Right lobe of liver (tissue), 6 donors: ENCODE results near the gene CARD6. TPM values are rescaled to one million over a fixed set of nuclear protein-coding genes. Genes with fewer than 3 reads are reported as not detected.
"Not testable (repeated sequence)": the region's sequence is repeated elsewhere in the genome, so short reads cannot be mapped to it uniquely, and the experiment has no call there.

Experiments
- ATAC-seq, 4 donors: fragments of 200-7000 bp; cut with Tn5 transposase; one replicate each; pipeline ENCODE4 v1.9.1; 2020; ENCODE audit warnings: mild to moderate bottlenecking in 4 of 4, moderate library complexity in 4 of 4
- DNase-seq, 3 donors: peaks; one replicate each; pipeline ENCODE4 v3.0.0-alpha.2; 2020
- H3K27ac ChIP-seq, 3 donors: fragments of 200-600 bp; one replicate each; pipeline ENCODE4 v1.8.0; 2022
- H3K27me3 ChIP-seq, 2 donors: fragments of 200-600 bp; one replicate each; pipeline ENCODE4 v1.8.0; 2022
- H3K36me3 ChIP-seq, 4 donors: fragments of 200-600 bp; sonication (generic) in 1 of 4; one replicate each; pipeline versions ENCODE4 v1.5.1 to v1.8.0; 2017 to 2022; ENCODE audit warnings: control low read depth in 1 of 4
- H3K4me1 ChIP-seq, 4 donors: fragments of 200-600 bp; sonication (generic) in 1 of 4; one replicate each; pipeline versions ENCODE4 v1.5.1 to v1.8.0; 2017 to 2022; ENCODE audit warnings: control low read depth in 1 of 4
- H3K4me3 ChIP-seq, 3 donors: fragments of 200-600 bp; one replicate each; pipeline ENCODE4 v1.8.0; 2022
- H3K9me3 ChIP-seq, 4 donors: fragments of 200-600 bp; sonication (generic) in 1 of 4; one replicate each; pipeline versions ENCODE4 v1.5.1 to v1.8.0; 2017 to 2022; ENCODE audit warnings: control low read depth in 1 of 4
- POLR2A ChIP-seq: fragments of 450-650 bp; IDR thresholded peaks from one replicate; pipeline ENCODE4 v1.6.1; 2017; ENCODE audit warnings: antibody characterized with exemption, mild to moderate bottlenecking
- WGBS: methylation state at CpG from one replicate; pipeline ENCODE4 v1.1.6; 2018; ENCODE audit warnings: low coverage, low lambda C conversion rate; ENCODE audit not compliant: insufficient coverage; ENCODE audit errors: missing lambda C conversion rate; 5-methylcytosine and 5-hydroxymethylcytosine counted together
- intact Hi-C, 2 donors: fragments of 100-400 bp; cut with DNase I; formaldehyde crosslinking; loops; one replicate each; pipeline versions ENCODE4 v1.11.2 to v1.14.1; 2022
- total RNA-seq, 6 experiments: library from RNA; depleted of rRNA in 2 of 6; stranded (reverse); fragments of >200 nt in 2 of 6; fragmentation: NEBNext Ultra II Directional in 3 of 6; extraction: Animal tissue kit (Norgen Biotek cat#: 25700) in 3 of 6; gene quantifications; one replicate each; pipeline versions ENCODE4 v1.1.0 to v1.2.4, GENCODE V29; 2016 to 2023
- TF ChIP-seq, protein P1 (sequence below), 4 donors: fragments of 200-600 bp in 3 of 4; fragments of 450-650 bp in 1 of 4; IDR thresholded peaks; one replicate each; pipeline versions ENCODE4 v1.5.1 to v1.8.0; 2016 to 2022; ENCODE audit warnings: antibody characterized with exemption in 4 of 4, mild to moderate bottlenecking in 2 of 4
- donor health status: DM: no; HTN: yes; CAD: no.
- donor health status: DM: no; HTN: no; CAD: no.
- donor health status: DM: no; HTN: no; CAD: no.
- donor health status: DM: no; HTN: yes; CAD: no.
- donor health status: DM: no; HTN: yes; CAD: no.

Gene CARD6
- total RNA-seq, 6 experiments from 2014 or later, result 3.0 to 6.2 (median 3.3) TPM

DNA sequence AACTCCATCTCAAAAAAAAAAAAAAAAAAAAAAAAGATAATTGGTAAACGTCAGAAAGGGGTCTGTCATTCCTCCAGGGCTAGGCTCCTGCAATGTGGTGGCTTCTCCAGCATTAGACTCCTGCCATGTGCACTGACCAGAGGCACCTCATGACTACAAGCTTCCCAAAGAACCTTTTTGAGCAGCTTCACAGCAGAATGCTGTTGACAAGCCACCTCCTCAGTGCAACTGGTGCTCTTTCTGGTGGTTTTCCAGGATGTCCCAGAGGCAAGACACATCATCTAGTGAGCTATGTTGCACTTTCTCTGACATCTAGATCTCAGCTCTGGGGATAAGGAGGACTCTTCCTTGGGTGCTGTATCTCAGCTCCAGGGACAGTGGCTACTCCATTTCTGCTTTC lies 17.7 kb upstream of the CARD6 start:
- intact Hi-C loops, result no loop called here
- 57% methylated on average over 1 of the region's 1 CpG for WGBS

DNA sequence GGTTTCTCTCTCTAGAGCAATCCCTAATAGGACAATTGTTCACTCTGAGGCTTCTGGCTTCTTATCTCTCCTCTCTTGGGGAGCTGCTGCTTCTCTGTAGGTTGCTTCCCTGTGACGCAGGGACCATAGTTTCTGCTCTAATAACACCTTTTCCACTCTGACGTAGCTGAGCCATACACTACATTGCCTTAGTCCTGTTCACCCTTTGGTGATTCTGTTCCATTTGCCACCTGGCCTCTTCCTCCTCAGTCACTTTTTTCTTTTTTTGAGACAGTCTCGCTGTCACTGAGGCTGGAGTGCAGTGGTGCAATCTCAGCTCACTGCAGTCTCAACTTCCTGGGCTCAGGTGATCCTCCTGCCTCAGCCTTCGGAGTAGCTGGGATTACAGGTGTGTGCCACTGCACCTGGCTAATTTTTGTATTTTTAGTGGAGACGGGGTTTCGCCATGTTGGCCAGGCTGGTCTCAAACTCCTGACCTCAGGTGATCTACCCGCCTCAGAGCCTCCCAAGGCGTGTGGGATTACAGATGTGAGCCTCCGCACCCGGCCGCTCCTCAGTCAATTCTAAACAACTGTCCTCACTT lies 15.6 kb upstream of the CARD6 start:
- intact Hi-C loops, DNase-seq, H3K27me3 ChIP-seq, H3K9me3 ChIP-seq, H3K4me1 ChIP-seq, ATAC-seq, H3K27ac ChIP-seq, H3K4me3 ChIP-seq: not testable (repeated sequence)
- H3K36me3 ChIP-seq, result peaks cover 5 to 43% (median 25%) of the 10 kb centered on the region in 4 donors
- WGBS, result 87% methylated on average over 9 of the region's 11 CpGs

More for the DNA sequence above, 17.7 kb upstream of the CARD6 start:
- no peaks in the 10 kb centered on the region for H3K9me3 ChIP-seq
- peaks cover 0 to 22% (median 10%) of the 10 kb centered on the region in 4 donors for H3K36me3 ChIP-seq
- H3K4me1 ChIP-seq, result no peaks in the 10 kb centered on the region
- H3K4me3 ChIP-seq, result no peak overlapping the region
- H3K27ac ChIP-seq, result no peak overlapping the region
- no peak for TF ChIP-seq POLR2A
- TF ChIP-seq, protein P1, sequence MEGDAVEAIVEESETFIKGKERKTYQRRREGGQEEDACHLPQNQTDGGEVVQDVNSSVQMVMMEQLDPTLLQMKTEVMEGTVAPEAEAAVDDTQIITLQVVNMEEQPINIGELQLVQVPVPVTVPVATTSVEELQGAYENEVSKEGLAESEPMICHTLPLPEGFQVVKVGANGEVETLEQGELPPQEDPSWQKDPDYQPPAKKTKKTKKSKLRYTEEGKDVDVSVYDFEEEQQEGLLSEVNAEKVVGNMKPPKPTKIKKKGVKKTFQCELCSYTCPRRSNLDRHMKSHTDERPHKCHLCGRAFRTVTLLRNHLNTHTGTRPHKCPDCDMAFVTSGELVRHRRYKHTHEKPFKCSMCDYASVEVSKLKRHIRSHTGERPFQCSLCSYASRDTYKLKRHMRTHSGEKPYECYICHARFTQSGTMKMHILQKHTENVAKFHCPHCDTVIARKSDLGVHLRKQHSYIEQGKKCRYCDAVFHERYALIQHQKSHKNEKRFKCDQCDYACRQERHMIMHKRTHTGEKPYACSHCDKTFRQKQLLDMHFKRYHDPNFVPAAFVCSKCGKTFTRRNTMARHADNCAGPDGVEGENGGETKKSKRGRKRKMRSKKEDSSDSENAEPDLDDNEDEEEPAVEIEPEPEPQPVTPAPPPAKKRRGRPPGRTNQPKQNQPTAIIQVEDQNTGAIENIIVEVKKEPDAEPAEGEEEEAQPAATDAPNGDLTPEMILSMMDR (IDR thresholded peaks at IDR 0.05), result no peak
- DNase-seq (no peak), ATAC-seq (peak in 2 of 4 donors; percentile 30 to 50)
- no peaks in the 10 kb centered on the region for H3K27me3 ChIP-seq

DNA sequence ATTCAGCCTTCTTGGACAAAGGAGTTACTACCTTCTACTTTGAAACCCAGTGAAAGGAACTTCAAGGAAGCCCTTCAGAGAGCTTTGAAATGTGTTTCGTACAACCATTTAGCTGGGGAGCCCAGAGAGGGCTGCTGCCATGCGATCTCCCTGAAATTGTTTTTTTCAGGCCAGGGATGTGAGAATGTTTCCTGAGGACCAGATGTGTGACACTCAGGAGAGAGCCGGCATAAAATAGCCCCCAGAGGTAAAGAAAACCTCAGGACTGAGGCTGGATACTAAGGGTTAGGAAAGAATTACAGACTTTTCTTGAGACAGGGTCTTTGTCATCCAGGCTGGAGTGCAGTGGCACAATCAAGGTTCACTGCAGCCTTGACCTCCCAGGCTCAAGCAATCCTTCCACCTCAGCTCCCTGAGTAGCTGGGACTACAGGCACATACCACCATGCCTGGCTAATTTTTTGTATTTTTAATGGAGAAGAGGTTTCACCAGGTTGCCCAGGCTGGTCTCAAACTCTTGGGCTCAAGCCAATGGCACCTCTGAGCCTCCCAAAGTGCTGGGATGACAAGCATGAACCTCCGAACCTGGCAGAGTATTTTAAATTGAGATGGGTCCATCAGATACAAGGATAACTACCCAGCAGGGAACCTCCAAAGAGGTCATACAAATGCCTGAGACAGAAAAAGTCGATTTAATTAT lies 14.5 kb upstream of the CARD6 start:
- Histone ChIP-seq H3K9me3 (no peaks in the 10 kb centered on the region), H3K27ac (no peak overlapping the region), H3K27me3 (no peaks in the 10 kb centered on the region), H3K4me1 (no peaks in the 10 kb centered on the region), H3K36me3 (peaks cover 5 to 54% (median 34%) of the 10 kb centered on the region in 4 donors), H3K4me3 (no peak overlapping the region)
- TF ChIP-seq, protein P1 (IDR thresholded peaks at IDR 0.05), result no peak
- no peak for TF ChIP-seq POLR2A
- no peak for ATAC-seq
- WGBS, result 86% methylated on average over 4 of the region's 5 CpGs
- DNase-seq, result no peak
- intact Hi-C loops, result no loop called here

DNA sequence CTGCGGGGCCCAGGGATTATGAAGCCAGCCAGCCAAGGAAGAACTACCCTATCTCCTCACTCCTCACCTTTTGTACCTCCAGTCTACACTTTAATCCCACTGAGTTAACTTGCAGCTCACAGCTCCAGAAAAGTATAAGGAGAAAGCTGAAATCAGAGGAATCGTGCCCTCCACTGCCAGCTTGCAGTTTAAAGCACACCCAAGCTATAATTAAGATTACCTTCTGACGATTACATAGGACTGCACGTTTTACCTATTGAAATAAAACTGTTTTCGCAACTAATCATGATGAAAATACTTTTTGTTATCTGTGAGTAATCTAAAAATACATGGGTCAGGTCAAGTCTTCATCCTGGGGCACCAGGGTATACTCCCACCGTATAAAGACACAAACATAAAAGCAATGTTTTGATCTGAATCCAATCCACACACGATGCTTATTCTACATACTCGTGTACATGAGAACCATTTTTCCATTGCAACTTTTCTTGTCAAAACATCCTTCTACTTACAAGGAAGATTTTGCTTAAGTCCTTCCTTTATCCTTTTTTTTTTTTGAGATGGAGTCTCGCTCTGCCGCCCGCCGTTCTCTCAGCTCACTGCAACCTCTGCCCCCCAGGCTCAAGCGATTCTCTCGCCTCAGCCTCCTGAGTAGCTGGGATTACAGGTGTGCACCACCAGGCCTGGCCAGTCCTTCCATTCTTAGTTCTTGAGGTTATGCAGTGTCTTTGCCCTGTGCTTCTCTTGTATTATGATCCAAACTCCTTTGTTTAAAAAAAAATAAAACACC lies 13.8 kb upstream of the CARD6 start:
- no peak overlapping the region for H3K4me3 ChIP-seq
- no peaks in the 10 kb centered on the region for H3K9me3 ChIP-seq
- TF ChIP-seq, protein P1 (IDR thresholded peaks at IDR 0.05), result no peak
- TF ChIP-seq POLR2A, result no peak
- ATAC-seq (no peak), DNase-seq (no peak)
- no peaks in the 10 kb centered on the region for H3K27me3 ChIP-seq
- intact Hi-C loops, result no loop called here
- WGBS, result 85% methylated on average over 14 of the region's 14 CpGs
- H3K36me3 ChIP-seq, result peaks cover 11 to 61% (median 42%) of the 10 kb centered on the region in 4 donors
- H3K27ac ChIP-seq, result no peak overlapping the region
- H3K4me1 ChIP-seq, result no peaks in the 10 kb centered on the region
